Measurements from ENCODE around the gene DVL2.

The DVL2 gene

DNA sequence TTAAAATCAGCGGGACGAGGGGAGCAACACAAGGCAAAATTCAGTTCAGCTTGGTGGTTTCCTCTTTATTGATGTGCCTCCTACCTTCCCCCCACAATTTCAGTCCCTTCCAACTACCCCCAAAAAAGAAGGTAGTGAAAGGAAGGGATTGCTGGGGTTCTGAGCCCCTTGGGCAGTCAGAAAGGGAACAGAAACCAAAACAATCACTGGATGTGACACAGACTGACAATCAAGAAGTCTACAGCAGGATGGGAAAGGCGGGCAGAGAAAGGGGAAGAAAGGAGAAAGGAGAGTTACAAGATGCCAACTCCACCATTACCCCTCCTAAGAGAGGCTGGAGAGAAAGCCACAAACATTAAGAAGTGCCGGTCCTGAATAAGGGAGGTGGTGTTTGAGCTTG is 6.1 kb upstream of the DVL2 start:
- no peaks in the 10 kb centered on the region for H3K9me3 ChIP-seq (ENCODE audit: insufficient read depth, low read length)
- peak overlapping the region; percentile 90 for H3K4me3 ChIP-seq (ENCODE audit: insufficient read depth, low read length, poor library complexity, severe bottlenecking)
- H3K27ac ChIP-seq (ENCODE audit: low read depth, low read length), result peak overlapping the region; percentile 84
- H2AFZ ChIP-seq (ENCODE audit: low read depth, low read length, severe bottlenecking), result no peak overlapping the region
- TF ChIP-seq, protein P1, sequence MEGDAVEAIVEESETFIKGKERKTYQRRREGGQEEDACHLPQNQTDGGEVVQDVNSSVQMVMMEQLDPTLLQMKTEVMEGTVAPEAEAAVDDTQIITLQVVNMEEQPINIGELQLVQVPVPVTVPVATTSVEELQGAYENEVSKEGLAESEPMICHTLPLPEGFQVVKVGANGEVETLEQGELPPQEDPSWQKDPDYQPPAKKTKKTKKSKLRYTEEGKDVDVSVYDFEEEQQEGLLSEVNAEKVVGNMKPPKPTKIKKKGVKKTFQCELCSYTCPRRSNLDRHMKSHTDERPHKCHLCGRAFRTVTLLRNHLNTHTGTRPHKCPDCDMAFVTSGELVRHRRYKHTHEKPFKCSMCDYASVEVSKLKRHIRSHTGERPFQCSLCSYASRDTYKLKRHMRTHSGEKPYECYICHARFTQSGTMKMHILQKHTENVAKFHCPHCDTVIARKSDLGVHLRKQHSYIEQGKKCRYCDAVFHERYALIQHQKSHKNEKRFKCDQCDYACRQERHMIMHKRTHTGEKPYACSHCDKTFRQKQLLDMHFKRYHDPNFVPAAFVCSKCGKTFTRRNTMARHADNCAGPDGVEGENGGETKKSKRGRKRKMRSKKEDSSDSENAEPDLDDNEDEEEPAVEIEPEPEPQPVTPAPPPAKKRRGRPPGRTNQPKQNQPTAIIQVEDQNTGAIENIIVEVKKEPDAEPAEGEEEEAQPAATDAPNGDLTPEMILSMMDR (IDR thresholded peaks at IDR 0.05; ENCODE audit: insufficient read depth, low read length, poor library complexity, severe bottlenecking), result no peak
- no peak for TF ChIP-seq EZH2phosphoT487 (conservative IDR thresholded peaks at IDR 0.05; ENCODE audit: low read length)
- peak overlapping the region; percentile 92 for H3K4me2 ChIP-seq (ENCODE audit: low read depth, low read length, poor library complexity, severe bottlenecking)
- peaks cover 6% of the 10 kb centered on the region; the same call in 1 of the 2 replicates for H4K20me1 ChIP-seq (ENCODE audit: low read depth, low read length)
- no peaks in the 10 kb centered on the region for H3K36me3 ChIP-seq (ENCODE audit: low read length)
- peaks cover 55% of the 10 kb centered on the region for H3F3A ChIP-seq (ENCODE audit: insufficient read depth)
- peaks cover 32% of the 10 kb centered on the region for H3K79me2 ChIP-seq (ENCODE audit: insufficient read depth, low read length)
- no peaks in the 10 kb centered on the region for H3K9me2 ChIP-seq (replicated peaks; ENCODE audit: insufficient read depth, low read length)
- no peaks in the 10 kb centered on the region for H3K27me3 ChIP-seq (ENCODE audit: low read length)
- H3K9ac ChIP-seq (ENCODE audit: low read length), result peak overlapping the region; percentile 97

DNA sequence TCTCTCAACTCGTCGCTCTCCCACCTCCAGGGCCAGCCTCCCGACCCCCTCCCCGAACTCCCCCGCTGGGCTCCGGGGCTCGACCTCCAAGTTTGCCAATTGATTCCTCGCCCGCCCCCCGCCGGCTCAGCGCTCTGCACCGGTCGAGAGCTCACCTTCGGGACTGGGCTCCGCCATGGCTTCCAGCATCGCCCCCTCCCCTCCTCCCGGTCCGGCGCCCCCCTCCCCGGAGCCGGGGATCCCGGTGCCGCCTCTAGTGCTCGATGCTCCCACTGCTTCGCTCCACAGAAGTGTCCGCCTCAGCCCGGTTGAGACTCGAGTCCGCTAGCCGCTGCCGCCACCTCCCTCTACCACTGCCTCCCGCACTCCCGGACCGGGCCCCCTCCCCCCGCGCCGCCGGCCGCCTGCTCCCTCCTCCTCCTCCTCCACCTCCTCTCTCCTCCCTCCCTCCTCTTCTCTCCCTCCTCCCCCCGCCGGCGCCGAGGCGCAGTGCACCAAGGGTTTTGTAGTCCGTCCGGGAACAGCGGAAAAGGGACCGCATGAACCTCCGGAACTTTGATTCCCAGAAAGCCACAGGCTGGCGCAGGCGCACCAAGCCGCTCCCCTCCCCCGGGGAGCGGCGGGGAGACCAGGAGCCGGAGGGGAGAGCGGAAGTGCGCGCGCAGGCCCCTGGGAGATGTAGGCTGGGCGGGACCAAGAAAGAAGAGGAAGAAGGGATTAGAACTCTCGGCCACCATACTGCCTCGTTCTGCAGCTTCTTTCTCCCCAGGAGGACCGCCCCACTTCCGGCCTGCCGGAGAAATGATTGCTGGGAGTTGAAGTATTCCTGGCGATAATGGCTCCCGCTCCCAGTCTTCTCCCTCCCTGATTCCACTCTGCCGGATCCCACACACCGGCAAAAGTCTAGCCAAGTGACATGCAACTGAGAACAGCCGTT is 5.0 kb upstream of the DVL2 start, which contains the start of gene PHF23:
Gene PHF23, minus strand, starts transcription at position 367 of the 937 bp plus-strand sequence. Its CDS starts 178 bp downstream, at position 189.
- H3K27ac ChIP-seq (ENCODE audit: low read depth, low read length), result peak within 1 kb of the TSS; percentile 93
- 0 out of 2 replicates have a peak, but pooled peaks cover 3% of the 10 kb centered on the region for H3K36me3 ChIP-seq (ENCODE audit: low read length)
- no peaks in the 10 kb centered on the region for H3K9me3 ChIP-seq (ENCODE audit: insufficient read depth, low read length)
- H3K9me2 ChIP-seq (replicated peaks; ENCODE audit: insufficient read depth, low read length), result no peaks in the 10 kb centered on the region
- H3F3A ChIP-seq (ENCODE audit: insufficient read depth), result peaks cover 59% of the 10 kb centered on the region
- TF ChIP-seq, protein P1 (IDR thresholded peaks at IDR 0.05; ENCODE audit: insufficient read depth, low read length, poor library complexity, severe bottlenecking), result no peak
- TF ChIP-seq EZH2phosphoT487 (conservative IDR thresholded peaks at IDR 0.05; ENCODE audit: low read length), result no peak
- peak within 1 kb of the TSS; percentile 100 for H3K9ac ChIP-seq (ENCODE audit: low read length)
- peaks cover 32% of the 10 kb centered on the region for H3K79me2 ChIP-seq (ENCODE audit: insufficient read depth, low read length)
- peak within 1 kb of the TSS; percentile 92 for H3K4me2 ChIP-seq (ENCODE audit: low read depth, low read length, poor library complexity, severe bottlenecking)
- H2AFZ ChIP-seq (ENCODE audit: low read depth, low read length, severe bottlenecking), result no peak within 1 kb of the TSS
- H3K27me3 ChIP-seq (ENCODE audit: low read length), result no peaks in the 10 kb centered on the region
- H4K20me1 ChIP-seq (ENCODE audit: low read depth, low read length), result peaks cover 6% of the 10 kb centered on the region; the same call in 1 of the 2 replicates
- peak within 1 kb of the TSS; percentile 98 for H3K4me3 ChIP-seq (ENCODE audit: insufficient read depth, low read length, poor library complexity, severe bottlenecking)

DNA sequence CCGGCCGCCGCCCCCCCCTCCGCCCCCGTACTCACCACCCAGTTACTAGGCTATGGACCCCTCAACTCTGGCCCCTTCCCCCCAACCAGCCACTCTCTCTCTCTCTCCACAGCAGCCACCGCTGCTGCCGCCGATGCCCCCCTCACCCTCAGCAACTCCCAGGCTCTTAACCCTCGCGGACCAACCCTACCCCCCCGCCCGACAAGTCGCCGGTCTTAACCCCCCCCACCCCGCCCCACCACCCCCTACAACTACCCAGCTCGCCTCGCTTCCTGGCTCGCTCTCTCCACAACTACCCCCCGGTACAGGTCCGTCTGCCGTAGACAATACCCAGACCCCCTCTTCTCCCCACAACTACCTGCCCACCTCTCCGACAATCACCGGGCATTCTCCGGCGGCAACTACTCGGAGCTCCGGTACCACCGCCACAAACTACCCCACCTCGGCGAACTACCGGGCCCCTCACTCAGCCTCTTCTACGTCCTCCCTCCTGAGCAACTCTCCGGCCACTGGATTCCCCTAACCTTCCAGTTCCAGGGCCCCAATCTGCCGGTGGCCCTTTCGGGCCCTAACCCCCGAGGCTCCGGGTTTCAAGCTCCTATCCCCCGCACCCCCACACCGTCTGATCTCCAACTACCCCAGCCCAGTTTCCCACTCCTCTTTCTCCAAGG is 4.2 kb upstream of the DVL2 start:
- Histone ChIP-seq H2AFZ (ENCODE audit: low read depth, low read length, severe bottlenecking) (no peak overlapping the region), H3K36me3 (ENCODE audit: low read length) (0 out of 2 replicates have a peak, but pooled peaks cover 3% of the 10 kb centered on the region), H3K4me2 (ENCODE audit: low read depth, low read length, poor library complexity, severe bottlenecking) (peak overlapping the region; percentile 67), H3F3A (ENCODE audit: insufficient read depth) (peaks cover 53% of the 10 kb centered on the region), H3K4me3 (ENCODE audit: insufficient read depth, low read length, poor library complexity, severe bottlenecking) (peak overlapping the region; percentile 98), H3K9me3 (ENCODE audit: insufficient read depth, low read length) (no peaks in the 10 kb centered on the region), H4K20me1 (ENCODE audit: low read depth, low read length) (peaks cover 6% of the 10 kb centered on the region; the same call in 1 of the 2 replicates), H3K27me3 (ENCODE audit: low read length) (no peaks in the 10 kb centered on the region), H3K79me2 (ENCODE audit: insufficient read depth, low read length) (peaks cover 36% of the 10 kb centered on the region), H3K9me2 (replicated peaks; ENCODE audit: insufficient read depth, low read length) (no peaks in the 10 kb centered on the region), H3K27ac (ENCODE audit: low read depth, low read length) (peak overlapping the region; percentile 93), H3K9ac (ENCODE audit: low read length) (peak overlapping the region; percentile 100)
- TF ChIP-seq, protein P1 (IDR thresholded peaks at IDR 0.05; ENCODE audit: insufficient read depth, low read length, poor library complexity, severe bottlenecking), result no peak
- TF ChIP-seq EZH2phosphoT487 (conservative IDR thresholded peaks at IDR 0.05; ENCODE audit: low read length), result no peak
